ENCODE data around the gene NLGN3. TPM values are rescaled to one million over a fixed set of nuclear protein-coding genes. Genes with fewer than 3 reads are reported as not detected.

The NLGN3 gene
- total and polyA plus RNA-seq, 2 of the 8 experiments (the other 6 are each of a cell fraction or from before 2014, with no cell fraction given), result 12.0 to 14.8 TPM

DNA sequence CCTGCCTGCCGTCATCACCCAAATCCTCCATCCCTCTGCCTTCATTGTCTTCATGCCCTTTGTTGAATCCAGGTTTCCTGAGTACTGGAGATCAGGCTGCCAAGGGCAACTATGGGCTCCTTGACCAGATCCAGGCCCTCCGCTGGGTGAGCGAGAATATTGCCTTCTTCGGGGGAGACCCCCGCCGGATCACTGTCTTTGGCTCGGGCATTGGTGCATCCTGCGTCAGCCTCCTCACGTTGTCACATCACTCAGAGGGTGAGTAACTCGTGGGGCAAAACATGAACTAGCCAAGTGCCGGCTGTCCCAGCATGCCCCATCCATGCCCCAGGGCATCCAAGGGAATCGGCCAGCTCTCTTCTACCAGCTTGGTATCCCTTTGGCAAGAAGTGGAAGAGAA lies 19.4 kb downstream of the NLGN3 start (continued):
- TF ChIP-seq, protein P1, sequence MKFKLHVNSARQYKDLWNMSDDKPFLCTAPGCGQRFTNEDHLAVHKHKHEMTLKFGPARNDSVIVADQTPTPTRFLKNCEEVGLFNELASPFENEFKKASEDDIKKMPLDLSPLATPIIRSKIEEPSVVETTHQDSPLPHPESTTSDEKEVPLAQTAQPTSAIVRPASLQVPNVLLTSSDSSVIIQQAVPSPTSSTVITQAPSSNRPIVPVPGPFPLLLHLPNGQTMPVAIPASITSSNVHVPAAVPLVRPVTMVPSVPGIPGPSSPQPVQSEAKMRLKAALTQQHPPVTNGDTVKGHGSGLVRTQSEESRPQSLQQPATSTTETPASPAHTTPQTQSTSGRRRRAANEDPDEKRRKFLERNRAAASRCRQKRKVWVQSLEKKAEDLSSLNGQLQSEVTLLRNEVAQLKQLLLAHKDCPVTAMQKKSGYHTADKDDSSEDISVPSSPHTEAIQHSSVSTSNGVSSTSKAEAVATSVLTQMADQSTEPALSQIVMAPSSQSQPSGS (IDR thresholded peaks at IDR 0.05; ENCODE audit: low read length), result no peak
- TF ChIP-seq CHD1 (IDR thresholded peaks at IDR 0.05; ENCODE audit: low read depth, low read length), result no peak
- no peak for TF ChIP-seq RBBP5 (IDR thresholded peaks at IDR 0.05; ENCODE audit: borderline replicate concordance, low read depth, low read length)
- no peak for TF ChIP-seq TBP (IDR thresholded peaks at IDR 0.05; ENCODE audit: low read depth, low read length)
- no peak for TF ChIP-seq POLR2A (IDR thresholded peaks at IDR 0.05; ENCODE audit: control extremely low read depth in 1 of 2, low read depth in 2 of 2, low read length in 2 of 2)
